ENCODE data around the gene DOK4.

Gene DOK4

DNA sequence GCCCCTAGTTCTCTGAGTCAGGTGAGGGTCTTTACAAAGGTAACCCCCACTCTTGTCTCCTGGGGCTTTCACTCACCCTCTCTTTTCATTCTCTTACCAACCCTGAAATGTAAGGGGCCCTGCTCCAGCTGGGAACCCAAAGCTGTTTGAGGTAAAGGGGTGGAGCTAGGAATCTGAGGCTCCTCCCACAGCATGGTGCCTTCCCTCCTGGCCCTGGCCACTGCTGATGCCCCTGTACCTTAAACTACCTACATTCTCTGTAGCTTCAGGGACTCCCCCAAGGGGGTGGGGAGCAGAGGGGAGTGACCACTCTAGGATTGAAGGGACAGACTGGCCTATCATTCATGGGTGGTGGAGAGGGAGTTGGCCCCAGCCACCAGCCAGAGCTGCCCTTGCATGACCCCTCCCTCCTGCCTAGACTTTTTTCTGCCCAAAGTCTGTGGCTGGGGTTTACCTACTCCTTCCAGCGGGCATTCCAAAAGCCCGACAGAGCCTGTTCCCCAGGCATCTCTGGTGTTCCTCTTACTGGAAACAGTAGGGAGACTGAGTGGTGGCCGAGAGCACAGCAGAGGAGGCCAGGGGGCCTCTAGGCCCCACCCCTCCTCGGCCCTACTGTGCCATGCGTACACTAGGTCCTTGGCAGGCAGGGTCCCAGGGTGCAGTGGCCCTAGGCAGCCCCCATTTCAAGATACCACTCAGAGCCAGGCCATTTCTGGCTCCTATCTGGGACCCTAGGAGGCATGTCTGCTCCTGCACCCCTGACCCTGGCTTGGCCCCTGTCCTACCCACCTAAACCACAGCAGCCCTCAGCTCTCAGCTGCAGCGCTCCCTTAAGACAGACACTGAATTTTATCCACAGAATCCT is 9.5 kb downstream of the DOK4 start:
- DNase-seq: no peak

DNA sequence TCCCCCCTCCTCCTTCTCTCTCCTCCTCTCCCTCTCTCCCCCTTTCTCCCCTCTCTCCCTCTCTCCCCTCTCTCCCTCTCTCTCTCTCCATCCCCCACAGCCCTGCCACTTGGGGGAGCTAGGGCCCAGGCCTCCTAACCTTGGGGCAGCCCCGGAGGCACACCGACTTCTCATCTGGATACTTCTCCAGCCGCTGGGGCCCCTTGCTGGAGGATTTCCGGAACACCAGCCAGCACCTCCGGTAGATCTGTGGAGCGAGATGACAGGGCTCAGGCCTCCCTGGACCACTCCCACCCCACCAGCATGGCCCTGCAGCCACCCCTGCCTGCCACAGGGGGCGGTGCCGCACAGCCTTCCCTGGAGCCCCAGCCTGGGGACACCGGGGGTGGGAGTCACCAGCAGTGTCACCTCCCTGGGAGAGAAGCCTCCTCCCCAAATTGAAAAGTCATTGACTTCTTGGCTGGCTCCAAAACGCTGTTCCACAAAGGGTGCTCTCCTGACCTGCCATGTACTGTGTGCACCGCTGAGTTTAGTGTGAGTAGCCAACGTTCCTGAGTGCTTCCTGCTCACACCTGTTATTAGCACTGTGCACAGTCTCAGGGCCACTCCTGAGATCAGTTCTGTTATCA is 10.5 kb downstream of the DOK4 start:
- peak; percentile 58 to 66 (median 58) for DNase-seq

DNA sequence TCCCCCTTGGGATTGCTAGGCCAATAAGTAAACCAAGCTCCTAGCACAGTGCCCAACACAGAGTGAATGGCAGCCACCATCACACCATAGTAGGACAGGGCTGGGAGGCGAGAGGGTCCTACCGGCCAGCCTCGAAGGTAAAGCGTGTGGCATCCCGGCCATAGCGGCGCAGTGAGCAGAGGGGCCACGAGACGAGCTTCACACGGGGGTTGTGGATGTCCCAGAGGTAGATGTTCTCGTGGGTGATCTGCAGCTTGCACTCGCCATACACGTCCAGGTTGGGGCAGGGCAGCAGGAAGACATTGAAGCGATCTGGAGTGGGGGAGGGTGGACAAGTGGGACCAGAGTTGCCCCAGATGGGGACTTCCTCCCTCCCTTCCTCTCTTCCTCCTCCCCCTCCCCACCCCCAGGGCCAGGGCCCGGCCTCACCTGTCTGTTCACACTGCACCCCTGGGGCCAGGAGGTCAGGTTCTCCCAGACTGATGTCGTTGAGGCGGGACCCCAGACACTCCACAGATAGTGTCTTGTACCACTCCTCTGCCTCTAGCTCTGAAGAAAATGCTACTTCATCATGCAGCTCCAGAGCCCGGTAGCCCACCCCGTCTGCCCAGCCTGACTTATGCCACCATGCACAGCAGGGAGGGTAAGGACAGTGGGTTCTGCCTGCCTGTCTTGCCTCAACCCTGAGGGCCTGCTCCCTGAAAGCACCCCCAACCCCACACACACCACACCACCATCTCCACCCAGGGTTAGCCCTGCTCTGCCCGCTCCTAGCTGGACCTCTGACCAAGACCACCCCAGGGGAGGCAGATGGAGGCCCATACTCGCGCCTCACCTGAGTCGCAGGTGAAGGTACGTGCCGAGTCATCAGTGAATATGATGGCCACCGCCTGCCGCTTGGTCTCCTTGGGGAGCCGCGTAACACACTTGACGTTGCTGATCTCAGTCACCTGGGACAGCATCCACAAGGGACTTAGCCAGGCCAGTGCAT is 11.3 kb downstream of the DOK4 start:
- DNase-seq: no peak

DNA sequence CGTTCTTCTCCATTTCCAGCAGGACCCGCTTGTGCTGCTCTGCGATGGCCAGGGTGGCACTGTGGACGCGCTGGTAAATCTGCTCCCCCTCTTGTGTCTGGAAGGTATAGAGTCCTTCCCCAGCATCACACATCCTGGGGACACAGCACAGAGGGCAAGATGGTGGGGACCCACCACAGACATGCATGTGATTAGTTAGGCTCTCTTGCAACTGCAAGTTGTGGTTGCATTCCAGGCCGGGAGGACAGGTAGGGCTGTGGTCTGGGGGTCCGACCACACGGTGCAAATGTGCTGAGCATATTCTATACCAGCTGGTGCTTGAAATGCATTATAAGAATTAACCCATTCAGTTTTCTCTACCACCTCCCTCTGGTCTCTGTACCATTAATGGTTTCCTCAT is 12.4 kb downstream of the DOK4 start:
- DNase-seq: no peak

DNA sequence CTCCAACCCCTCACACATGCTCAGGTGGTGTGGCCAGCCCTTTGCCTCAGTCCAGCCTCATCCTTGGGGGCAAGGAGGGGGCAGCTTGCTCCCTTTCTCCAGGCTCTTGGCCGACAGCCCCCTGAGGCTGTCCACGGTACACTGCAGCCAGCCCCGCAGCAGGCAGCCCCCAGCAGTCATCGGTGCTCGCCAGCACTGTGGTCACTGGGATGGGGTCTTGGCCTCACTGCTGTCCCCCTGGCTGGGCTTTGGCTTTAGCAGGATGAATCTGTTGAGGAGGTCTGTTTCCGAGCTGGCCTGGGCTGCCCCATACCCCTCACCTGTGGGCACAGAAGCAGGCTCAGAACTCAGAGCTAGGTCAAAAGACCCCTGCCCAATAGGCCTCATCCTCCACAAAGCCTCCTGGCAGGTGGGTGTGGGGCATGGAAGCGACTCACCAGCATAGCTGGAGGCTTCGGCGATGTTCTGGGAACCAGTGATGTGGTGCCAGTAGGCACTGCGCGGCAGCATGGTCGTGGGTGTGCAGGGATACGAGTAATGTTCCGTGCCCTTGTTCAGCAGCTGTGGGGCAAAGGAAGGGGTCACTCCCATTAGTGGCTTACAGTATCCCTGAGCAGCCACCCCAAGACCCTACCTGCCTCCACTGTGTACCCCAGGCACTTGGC is 13.0 kb downstream of the DOK4 start:
- no peak for DNase-seq

DNA sequence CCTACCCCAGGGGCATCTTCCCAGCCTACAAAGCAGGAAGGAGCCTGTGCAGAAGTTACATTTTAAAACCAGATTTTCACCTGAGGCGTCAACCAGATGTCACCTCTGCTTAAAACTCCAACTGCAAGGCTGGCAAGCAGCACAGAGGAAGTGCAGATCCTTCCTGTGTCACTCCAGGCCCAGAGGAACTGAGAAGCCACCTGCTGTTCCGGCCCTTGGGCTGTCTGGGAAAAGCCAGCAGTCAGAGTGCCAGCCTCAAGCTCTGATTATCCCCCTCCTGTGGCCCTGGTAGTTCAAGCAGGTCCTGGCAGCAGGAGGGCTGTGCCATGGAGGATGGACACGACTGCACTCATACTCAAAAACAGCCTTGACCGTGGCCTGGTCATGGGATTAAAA is 13.6 kb downstream of the DOK4 start:
- DNase-seq: no peak

DNA sequence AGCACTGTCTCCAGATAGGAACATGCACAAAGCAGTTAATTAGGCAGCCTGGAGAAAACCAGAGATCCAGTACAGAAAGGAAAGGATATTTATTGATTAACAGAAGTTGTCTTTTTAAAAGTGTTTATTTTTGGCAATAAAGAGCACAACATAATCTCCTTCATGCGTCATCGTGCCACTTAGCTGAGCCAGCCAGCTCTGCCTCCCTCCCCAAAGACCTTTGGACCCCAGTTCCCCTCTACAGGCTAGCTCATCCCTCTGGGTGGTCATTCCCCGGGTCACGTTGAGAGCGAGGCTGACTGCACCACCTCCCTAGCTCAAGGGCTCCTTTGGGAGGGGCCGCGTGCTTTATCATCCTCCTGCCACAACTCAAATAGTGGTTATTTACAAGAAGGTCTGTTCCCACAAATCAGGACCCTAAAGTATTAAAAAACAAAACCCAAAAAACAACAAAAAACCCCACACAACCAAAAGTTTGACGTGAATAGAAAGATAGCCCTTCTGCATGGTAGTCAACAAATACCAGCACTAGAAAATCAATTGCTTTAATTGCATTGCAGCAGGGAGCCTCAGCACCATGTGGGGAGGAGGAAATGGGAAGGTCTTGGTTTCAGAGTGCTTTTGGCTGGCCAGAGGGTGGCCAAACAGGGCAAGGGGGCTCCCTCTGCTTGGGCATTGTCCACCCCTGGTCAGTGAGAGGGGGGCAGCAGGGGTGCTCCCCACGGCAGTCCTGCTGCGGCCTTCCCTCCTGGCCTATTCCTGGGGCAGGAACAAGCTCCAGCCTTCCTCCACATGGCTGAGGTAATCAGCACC is 14.2 kb downstream of the DOK4 start:
- no peak for DNase-seq

DNA sequence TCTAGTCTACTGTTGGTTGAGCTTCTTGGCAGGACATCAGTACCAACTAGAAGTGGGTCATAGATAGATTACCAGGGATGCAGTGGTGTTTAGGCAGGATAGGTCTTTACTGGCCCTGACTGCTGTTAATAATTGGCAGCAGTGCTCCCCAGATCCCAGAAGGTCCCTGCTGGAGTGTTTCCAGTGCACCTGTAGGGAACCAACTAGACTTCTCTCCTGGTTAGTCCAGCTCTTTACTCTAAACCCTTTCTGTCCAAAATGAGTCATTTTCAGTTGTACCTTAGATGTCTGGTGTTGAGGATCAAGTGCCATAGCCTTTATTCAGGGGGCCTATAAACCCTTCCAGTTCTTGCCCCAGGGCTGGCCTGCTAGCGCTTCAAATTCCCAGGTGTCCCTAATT is 15.1 kb downstream of the DOK4 start:
- DNase-seq: no peak

DNA sequence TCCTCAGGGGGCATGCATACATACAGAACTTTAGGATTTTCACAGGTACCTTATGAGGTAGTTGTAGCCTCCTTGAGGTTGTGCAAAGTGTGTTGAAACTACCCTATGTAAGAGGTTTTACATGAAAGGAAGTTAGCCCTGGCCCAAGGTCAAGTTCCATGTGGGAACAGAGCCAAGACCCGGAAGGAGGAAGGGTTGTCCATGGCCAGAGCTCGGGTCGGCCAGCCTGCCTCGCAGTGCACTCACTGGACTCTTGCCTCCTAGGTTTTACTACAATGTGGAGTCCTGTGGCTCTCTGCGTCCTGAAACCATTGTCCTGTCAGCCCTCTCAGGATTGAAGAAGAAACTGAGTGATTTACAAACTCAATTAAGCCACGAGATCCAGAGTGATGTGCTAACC is 15.6 kb downstream of the DOK4 start:
- peak in 1 of 3 donors; percentile 21 for DNase-seq

DNA sequence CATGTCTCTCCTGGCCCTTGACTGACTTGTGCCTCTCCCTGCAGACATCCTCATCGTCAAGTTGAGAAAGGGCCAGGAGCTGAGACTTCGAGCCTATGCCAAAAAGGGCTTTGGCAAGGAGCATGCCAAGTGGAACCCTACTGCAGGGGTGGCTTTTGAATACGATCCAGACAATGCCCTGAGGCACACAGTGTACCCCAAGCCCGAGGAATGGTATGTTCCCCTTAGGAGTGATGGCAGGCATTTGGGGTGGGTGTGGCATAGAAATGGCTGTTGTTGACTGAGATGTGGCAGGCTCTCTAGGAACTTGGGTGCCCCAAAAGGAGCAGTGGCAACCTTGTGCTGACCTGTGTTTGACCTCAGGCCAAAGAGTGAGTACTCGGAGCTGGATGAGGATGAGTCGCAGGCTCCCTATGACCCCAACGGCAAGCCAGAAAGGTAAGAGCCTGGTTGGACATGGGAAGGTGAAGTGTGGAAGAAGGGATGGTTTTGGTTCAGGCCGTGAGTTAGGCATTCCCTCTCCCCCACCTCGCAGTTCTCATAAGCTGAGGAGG is 16.3 kb downstream of the DOK4 start:
- no peak for DNase-seq

DNA sequence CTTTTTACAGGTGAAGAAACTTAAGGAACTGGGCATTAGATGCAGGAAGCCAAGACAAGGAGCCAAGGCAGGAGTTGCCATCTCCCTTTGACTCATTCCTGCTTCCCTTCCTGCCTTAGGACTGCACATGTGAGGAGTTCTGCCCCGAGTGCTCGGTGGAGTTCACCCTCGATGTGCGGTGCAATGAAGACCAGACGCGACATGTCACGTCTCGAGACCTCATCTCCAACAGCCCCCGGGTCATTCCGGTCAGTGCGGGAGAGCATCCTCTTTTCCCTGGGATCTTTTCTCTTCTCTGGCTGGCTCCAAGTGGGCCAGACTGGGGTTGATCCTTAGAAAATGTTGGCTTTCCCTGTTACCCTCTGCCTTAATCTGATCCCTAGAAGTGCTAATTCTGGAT is 17.2 kb downstream of the DOK4 start:
- DNase-seq: no peak

DNA sequence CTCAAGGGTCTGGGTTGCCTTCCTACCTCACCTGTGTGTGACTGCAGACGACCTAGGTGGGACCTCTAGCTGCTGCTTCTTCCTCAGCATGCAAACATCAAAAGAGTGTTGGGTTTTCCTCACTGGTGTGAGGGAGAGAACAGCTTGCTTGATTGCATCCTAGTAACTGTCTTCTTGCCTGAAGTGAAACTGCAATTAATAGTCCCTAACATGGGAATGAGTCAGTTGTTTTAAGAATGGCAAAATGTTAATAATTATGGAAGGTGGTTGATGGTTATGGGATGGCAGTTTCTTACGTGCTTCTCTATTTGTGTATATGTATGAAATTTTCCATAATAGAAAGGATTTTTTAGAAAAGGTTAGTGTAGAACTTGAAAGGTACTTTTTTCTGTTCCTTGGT is 17.9 kb downstream of the DOK4 start:
- DNase-seq: no peak

DNA sequence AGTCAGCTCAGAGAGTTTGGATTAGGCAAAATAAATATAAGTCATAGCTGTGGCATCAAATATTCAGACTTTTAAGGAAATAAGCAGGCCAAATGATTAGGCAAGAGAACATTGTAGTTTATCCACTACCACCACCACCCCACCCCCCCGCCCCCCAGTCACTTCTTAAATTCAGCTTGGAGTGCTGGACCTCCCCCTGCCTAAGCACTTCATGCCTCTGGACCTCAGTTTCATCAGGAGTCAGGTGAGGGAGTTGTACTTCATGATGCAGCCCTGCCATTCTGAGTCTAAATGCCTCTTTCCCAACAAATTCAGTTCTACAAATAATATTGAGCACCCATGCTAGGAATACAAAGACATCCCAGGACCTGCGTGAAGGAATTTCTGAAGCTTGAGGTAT is 21.8 kb downstream of the DOK4 start:
- no peak for DNase-seq

DNA sequence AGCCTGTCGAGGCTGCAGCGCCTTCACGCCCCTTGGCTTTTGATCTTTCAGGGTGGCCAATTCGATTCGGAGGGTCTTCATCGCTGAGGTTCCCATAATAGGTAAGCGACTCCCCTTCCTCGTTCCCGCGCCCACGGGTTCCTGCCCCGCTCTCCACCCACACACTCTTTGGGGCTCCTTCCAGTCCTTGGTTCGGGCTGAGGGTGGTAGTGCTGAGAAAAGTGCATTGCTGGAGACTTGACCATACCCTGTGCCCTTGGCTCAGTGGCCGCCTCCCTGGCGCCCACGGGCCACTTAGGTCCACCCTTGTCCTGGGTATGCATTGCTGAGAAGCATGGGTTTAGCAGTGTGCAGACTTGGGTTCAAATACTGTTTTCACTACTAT is 23.3 kb downstream of the DOK4 start:
- peak in 2 of 3 donors; percentile 25 to 36 for DNase-seq

DNA sequence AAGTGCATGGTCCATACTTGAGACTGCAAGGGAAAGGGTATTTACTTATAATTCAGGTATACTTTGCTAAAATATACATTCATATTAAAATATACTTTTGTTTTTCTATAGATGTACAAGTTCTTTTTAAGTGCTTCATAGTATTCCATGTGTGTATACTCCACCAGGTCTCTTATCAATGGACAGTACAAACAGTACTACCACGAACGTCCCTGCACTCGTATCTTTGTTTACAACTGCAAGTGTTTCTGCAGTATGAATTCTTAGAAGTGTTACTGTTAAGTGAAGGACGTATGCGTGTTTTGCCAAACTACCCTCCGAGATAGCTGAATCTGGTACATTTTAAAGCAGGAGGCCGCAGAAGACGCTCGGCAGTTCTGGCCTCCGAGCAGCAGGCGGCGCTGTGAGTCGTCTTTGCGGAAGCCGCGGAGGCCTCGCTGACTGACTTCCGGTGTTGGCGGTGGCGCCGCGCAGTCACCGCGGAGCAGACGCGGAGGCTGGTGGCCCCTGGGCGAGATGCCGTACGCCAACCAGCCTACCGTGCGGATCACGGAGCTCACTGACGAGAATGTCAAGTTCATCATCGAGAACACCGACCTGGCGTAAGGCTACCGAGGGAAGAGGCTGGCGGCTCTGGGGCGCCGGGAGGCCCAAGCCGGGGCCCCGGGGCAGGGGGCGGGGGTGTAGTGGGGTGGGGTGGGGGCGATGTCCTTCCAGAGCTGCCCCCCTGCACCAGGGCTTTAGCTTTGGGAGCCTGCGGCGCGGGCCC is 23.9 kb downstream of the DOK4 start, which contains the start of gene POLR2C:
POLR2C (plus strand) TSS at position 471 of the 769 bp plus-strand sequence; CDS start at position 517, 46 bp downstream.
- DNase-seq: peak; percentile 91 to 95 (median 95)

DNA sequence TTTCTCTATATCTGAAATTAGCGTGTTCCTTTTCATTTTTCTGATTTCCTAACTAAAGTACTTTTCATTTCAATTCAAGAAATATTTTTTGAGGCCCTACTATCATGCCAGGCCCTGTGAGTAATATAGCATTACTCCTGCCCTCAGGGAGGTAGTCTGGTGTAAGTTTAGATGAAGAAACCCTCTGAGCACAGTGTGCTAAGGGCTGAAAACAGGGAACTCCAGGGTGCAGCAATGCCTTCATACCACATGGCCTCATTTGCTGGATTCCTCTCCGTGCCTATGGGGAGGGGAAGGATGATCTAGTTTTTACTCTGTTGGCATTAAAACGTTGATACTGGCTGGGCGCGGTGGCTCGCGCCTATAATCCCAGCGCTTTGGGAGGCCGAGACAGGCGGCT is 34.3 kb downstream of the DOK4 start:
- DNase-seq: peak in 1 of 3 donors; percentile 17

DNA sequence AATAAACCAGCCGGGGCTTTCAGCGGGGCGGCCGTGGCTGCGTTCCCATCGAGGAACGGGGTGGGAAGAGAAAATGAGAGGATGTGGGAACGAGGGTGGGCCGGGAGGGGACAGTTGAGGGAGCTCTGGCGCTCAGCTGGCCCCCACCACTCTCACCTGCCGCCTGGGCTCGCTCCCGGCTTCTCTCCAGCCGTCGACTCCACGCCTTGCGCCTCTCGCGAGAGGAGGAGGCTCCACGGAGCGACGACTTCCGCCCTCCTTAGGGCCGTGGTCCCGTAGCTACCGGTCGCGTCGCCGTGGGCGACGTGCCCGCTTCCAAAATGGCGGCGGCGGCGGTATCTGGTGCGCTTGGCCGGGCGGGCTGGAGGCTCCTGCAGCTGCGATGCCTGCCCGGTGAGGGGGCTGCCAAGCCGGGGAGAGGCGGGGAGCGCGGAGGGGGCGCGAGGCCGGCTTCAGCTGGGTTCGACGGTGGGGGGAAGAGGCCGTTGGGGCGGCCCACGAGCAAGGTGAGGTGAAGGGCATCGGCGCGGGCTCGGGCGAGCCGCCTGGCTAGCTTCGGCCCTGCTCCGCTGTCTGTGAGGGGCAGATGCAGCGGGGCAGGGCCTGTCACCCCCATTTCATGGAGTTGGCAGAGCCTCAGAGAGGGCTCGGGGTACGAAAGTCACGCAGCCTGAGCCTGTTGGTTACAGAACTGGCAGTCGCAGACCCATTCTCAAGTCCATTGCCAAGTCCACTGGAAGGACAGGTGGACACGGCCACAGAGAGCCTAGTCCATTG is 38.9 kb downstream of the DOK4 start, which contains the start of the genes CIAPIN1 and COQ9:
CIAPIN1 (minus strand) TSS at position 200 of the 777 bp plus-strand sequence. CDS start 6,457 bp downstream, outside the sequence.
COQ9 (plus strand) TSS at position 294 of the 777 bp plus-strand sequence; CDS start at position 321, 27 bp downstream.
- peak; percentile 96 to 98 (median 98) for DNase-seq

DNA sequence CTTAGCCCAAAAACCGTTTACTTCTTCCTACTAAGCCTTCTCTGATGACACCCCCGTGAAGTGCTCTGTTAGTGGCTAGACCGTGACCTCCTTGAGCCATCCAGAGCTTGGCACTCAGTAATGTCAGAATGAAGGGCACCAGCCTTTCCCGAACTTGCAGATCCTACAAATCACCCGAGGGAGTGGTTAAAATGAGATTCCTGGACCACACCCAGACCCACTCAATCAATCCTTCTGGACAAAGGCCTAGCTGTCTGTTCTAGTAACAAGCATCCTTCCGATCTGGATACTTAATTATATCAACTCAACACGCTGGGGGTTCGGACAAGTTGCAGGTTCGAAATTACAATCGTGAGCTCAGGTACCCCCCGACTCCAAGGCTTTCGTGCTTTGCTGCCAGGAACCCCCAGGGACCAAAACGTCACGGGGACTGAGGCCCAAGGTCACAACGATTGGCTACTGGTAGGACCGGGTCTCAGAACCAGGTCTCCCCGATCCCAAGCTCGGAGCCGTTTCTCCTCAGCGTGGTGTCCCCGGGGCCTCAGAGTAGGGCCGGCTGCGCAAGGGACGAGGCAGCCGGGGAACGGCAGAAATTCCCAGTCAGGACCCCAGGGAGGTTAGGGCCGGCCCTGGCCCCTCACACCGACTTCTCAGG is 39.6 kb downstream of the DOK4 start:
- DNase-seq: peak; percentile 30 to 53 (median 32)

DNA sequence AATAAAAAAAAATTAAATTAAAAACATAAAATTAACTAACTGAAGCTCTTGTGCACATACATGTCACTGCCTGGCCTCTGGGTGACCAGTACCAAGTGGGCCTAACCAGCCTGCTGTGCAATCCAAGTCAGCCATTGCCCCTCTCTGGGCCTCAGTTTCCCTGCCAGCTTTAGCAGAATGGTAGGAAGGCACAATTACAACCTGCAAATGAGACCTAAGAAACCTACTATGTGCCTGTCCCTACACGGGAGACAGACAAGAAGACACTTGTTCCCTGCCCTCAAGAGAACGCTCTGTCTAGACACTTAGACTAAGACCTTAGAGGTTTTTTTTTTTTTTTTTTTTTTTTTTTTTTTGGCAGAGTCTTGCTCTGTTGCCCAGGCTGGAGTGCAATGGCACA is 40.8 kb downstream of the DOK4 start:
- no peak for DNase-seq
